Suppressor macrophage (primary cell): ENCODE data around the gene LMX1A.

Source experiments
- DNase-seq, 4 experiments: peaks; one replicate each; pipeline ENCODE4 v3.0.0-alpha.2; 2020 to 2022

Gene LMX1A

GRCh38 chr1:165259706-165260428 is 96.6 kb downstream of the LMX1A start:
- DNase-seq, result no peak

GRCh38 chr1:165259236-165259635 is 97.3 kb downstream of the LMX1A start:
- no peak for DNase-seq

GRCh38 chr1:165257969-165258459 is 98.5 kb downstream of the LMX1A start:
- DNase-seq, result peak; percentile 60 to 76 (median 74)

- no peak for DNase-seq
Measured at GRCh38 chr1:165254896-165255625, 101.5 kb downstream of the LMX1A start.

GRCh38 chr1:165254376-165254775 is 102.1 kb downstream of the LMX1A start:
- no peak for DNase-seq

GRCh38 chr1:165253818-165254254 is 102.7 kb downstream of the LMX1A start:
- no peak for DNase-seq

- no peak for DNase-seq
Measured at GRCh38 chr1:165248969-165249571, 107.4 kb downstream of the LMX1A start.

GRCh38 chr1:165241952-165242351 is 114.6 kb downstream of the LMX1A start:
- DNase-seq, result no peak

- no peak for DNase-seq
Measured at GRCh38 chr1:165241321-165241720, 115.2 kb downstream of the LMX1A start.

GRCh38 chr1:165240492-165240891 is 116.0 kb downstream of the LMX1A start:
- no peak for DNase-seq

GRCh38 chr1:165239873-165240272 is 116.6 kb downstream of the LMX1A start:
- DNase-seq, result no peak

- DNase-seq, result no peak
Measured at GRCh38 chr1:165235777-165236291, 120.7 kb downstream of the LMX1A start.

GRCh38 chr1:165235155-165235776 is 121.2 kb downstream of the LMX1A start:
- no peak for DNase-seq

GRCh38 chr1:165234149-165234548 is 122.4 kb downstream of the LMX1A start:
- DNase-seq, result no peak

- DNase-seq, result peak in 1 of 4 experiments; percentile 0
Measured at GRCh38 chr1:165228676-165229075, 127.8 kb downstream of the LMX1A start.

- no peak for DNase-seq
Measured at GRCh38 chr1:165228111-165228655, 128.3 kb downstream of the LMX1A start.

GRCh38 chr1:165226326-165226725 is 130.2 kb downstream of the LMX1A start:
- DNase-seq, result no peak

GRCh38 chr1:165225650-165226049 is 130.9 kb downstream of the LMX1A start:
- no peak for DNase-seq

GRCh38 chr1:165225062-165225461 is 131.5 kb downstream of the LMX1A start:
- no peak for DNase-seq

- DNase-seq, result no peak
Measured at GRCh38 chr1:165224504-165224903, 132.0 kb downstream of the LMX1A start.

GRCh38 chr1:165222580-165222979 is 133.9 kb downstream of the LMX1A start:
- DNase-seq, result no peak

GRCh38 chr1:165218731-165219130 is 137.8 kb downstream of the LMX1A start:
- no peak for DNase-seq
